Breast epithelium (tissue), 4 donors: ENCODE data around the gene RAPH1. TPM values are rescaled to one million over a fixed set of nuclear protein-coding genes. Genes with fewer than 3 reads are reported as not detected.

Source experiments
- DNase-seq, 2 donors: peaks; one replicate each; pipeline ENCODE4 v3.0.0-alpha.2; 2019; ENCODE audit warnings: low spot score in 2 of 2
- H3K27ac ChIP-seq, 2 donors: fragments of 200-600 bp; sonication (generic) in 1 of 2; one replicate each; pipeline ENCODE4 v1.5.1; 2016 to 2019; ENCODE audit warnings: mild to moderate bottlenecking in 1 of 2
- H3K27me3 ChIP-seq, 2 donors: fragments of 200-600 bp; sonication (generic) in 1 of 2; one replicate each; pipeline versions ENCODE4 v1.5.1 to v1.6.0; 2017 to 2019; ENCODE audit warnings: control low read depth in 1 of 2, mild to moderate bottlenecking in 1 of 2
- H3K36me3 ChIP-seq: fragments of 200-600 bp; one replicate; pipeline ENCODE4 v1.5.1; 2019
- H3K4me1 ChIP-seq, 2 donors: fragments of 200-600 bp; sonication (generic); one replicate each; pipeline ENCODE4 v1.5.1; 2016 to 2019; ENCODE audit warnings: control low read depth in 1 of 2
- H3K4me3 ChIP-seq, 3 donors: fragments of 200-600 bp; sonication (generic); 1 replicate in 2 of 3; 2 replicates in 1 of 3; pipeline ENCODE4 v1.5.1; 2016 to 2019; ENCODE audit warnings: mild to moderate bottlenecking in 3 of 3, moderate library complexity in 2 of 3
- H3K9me3 ChIP-seq, 2 donors: fragments of 200-600 bp; sonication (generic) in 1 of 2; one replicate each; pipeline ENCODE4 v1.5.1; 2016 to 2019; ENCODE audit warnings: control low read depth in 1 of 2
- POLR2A ChIP-seq: fragments of 450-650 bp; IDR thresholded peaks from one replicate; pipeline ENCODE4 v1.6.1; 2016; ENCODE audit warnings: antibody characterized with exemption, mild to moderate bottlenecking, moderate library complexity
- POLR2AphosphoS5 ChIP-seq, 3 donors: sonication (generic); formaldehyde crosslinking; IDR thresholded peaks; one replicate each; pipeline ENCODE4 v1.6.1; 2017; ENCODE audit warnings: antibody characterized with exemption in 3 of 3
- intact Hi-C: fragments of 100-400 bp; cut with DNase I; formaldehyde crosslinking; loops from one replicate; pipeline ENCODE4 v1.15.1; 2023; ENCODE audit warnings: low total_unique reads
- total RNA-seq, 3 donors: library from RNA; depleted of rRNA; stranded (reverse); fragments of >200 nt; gene quantifications; one replicate each; pipeline ENCODE4 v1.1.0, GENCODE V29; 2016
- TF ChIP-seq, protein P1 (sequence below), 3 donors: fragments of 450-650 bp; IDR thresholded peaks; one replicate each; pipeline ENCODE4 v1.5.1; 2016 to 2017; ENCODE audit warnings: antibody characterized with exemption in 3 of 3, mild to moderate bottlenecking in 3 of 3, moderate library complexity in 3 of 3

The RAPH1 gene
- total RNA-seq, 3 donors from 2014 or later = 33.0 to 66.9 (median 62.3) TPM

DNA sequence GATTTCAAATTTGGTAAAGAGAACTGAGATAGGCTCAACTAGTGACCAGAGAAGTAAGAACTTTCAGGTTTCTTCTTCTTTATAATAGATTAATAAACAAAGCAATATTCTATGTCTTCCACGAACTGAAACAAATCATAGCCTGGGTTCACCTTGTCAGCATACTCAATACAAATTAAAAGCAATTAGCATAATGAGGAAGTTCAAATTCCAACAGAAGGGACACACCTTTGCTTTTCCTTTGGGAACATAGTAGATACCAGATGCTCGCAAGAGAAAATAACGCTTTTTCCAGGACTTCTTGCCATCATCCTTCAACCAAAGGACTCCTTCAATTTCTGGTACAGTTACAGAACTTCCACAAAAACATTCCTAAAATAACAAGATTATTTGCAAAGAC lies 79.9 kb downstream of the RAPH1 start:
- DNase-seq = no peak
- no peaks in the 10 kb centered on the region for H3K9me3 ChIP-seq
- H3K36me3 ChIP-seq = peaks cover 4% of the 10 kb centered on the region
- no peaks in the 10 kb centered on the region for H3K4me1 ChIP-seq
- TF ChIP-seq POLR2AphosphoS5 (IDR thresholded peaks at IDR 0.05) = no peak
- TF ChIP-seq POLR2A = no peak
- TF ChIP-seq, protein P1, sequence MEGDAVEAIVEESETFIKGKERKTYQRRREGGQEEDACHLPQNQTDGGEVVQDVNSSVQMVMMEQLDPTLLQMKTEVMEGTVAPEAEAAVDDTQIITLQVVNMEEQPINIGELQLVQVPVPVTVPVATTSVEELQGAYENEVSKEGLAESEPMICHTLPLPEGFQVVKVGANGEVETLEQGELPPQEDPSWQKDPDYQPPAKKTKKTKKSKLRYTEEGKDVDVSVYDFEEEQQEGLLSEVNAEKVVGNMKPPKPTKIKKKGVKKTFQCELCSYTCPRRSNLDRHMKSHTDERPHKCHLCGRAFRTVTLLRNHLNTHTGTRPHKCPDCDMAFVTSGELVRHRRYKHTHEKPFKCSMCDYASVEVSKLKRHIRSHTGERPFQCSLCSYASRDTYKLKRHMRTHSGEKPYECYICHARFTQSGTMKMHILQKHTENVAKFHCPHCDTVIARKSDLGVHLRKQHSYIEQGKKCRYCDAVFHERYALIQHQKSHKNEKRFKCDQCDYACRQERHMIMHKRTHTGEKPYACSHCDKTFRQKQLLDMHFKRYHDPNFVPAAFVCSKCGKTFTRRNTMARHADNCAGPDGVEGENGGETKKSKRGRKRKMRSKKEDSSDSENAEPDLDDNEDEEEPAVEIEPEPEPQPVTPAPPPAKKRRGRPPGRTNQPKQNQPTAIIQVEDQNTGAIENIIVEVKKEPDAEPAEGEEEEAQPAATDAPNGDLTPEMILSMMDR (IDR thresholded peaks at IDR 0.05) = no peak
- no peaks in the 10 kb centered on the region for H3K27me3 ChIP-seq
- no peak overlapping the region for H3K27ac ChIP-seq
- intact Hi-C loops = loop anchor here (10.0 kb wide), 1 partner anchor 220 kb away; the partner anchor contains the start of gene CYP20A1
- no peak overlapping the region for H3K4me3 ChIP-seq

GRCh38 chr2:203453858-203454451 lies 81.1 kb downstream of the RAPH1 start:
- no peaks in the 10 kb centered on the region for H3K9me3 ChIP-seq
- H3K27me3 ChIP-seq = no peaks in the 10 kb centered on the region
- TF ChIP-seq, protein P1 (IDR thresholded peaks at IDR 0.05) = peak in 2 of 3 donors; percentile 58 to 65
- no peak for TF ChIP-seq POLR2AphosphoS5 (IDR thresholded peaks at IDR 0.05)

GRCh38 chr2:203451689-203452088 lies 83.4 kb downstream of the RAPH1 start:
- no peaks in the 10 kb centered on the region for H3K9me3 ChIP-seq
- H3K4me3 ChIP-seq = no peak overlapping the region
- peaks cover 4% of the 10 kb centered on the region for H3K36me3 ChIP-seq
- H3K27ac ChIP-seq = no peak overlapping the region
- no peak for DNase-seq
- intact Hi-C loops = loop anchor here (10.0 kb wide), 1 partner anchor 217 kb away; the partner anchor contains the start of gene CYP20A1
- H3K4me1 ChIP-seq = no peaks in the 10 kb centered on the region
- TF ChIP-seq POLR2AphosphoS5 (IDR thresholded peaks at IDR 0.05) (no peak), POLR2A (no peak)
- H3K27me3 ChIP-seq = no peaks in the 10 kb centered on the region

More at GRCh38 chr2:203453858-203454451, 81.1 kb downstream of the RAPH1 start:
- Histone ChIP-seq H3K36me3 (peaks cover 4% of the 10 kb centered on the region), H3K4me3 (no peak overlapping the region), H3K4me1 (no peaks in the 10 kb centered on the region), H3K27ac (no peak overlapping the region)
- intact Hi-C loops = loop anchor here (10.0 kb wide), 1 partner anchor 219 kb away; the partner anchor contains the start of gene CYP20A1
- no peak for DNase-seq

- intact Hi-C loops = loop anchor here (10.0 kb wide), 1 partner anchor 216 kb away; the partner anchor contains the start of gene CYP20A1
- H3K4me1 ChIP-seq = no peaks in the 10 kb centered on the region
- H3K27ac ChIP-seq = no peak overlapping the region
- H3K27me3 ChIP-seq = no peaks in the 10 kb centered on the region
- TF ChIP-seq POLR2A = no peak
- TF ChIP-seq, protein P1 (IDR thresholded peaks at IDR 0.05) = no peak
- no peak for TF ChIP-seq POLR2AphosphoS5 (IDR thresholded peaks at IDR 0.05)
- no peak overlapping the region for H3K4me3 ChIP-seq
- H3K9me3 ChIP-seq = no peaks in the 10 kb centered on the region
- peaks cover 1% of the 10 kb centered on the region for H3K36me3 ChIP-seq
- DNase-seq = no peak
Measured at GRCh38 chr2:203451011-203451410, 84.1 kb downstream of the RAPH1 start.

DNA sequence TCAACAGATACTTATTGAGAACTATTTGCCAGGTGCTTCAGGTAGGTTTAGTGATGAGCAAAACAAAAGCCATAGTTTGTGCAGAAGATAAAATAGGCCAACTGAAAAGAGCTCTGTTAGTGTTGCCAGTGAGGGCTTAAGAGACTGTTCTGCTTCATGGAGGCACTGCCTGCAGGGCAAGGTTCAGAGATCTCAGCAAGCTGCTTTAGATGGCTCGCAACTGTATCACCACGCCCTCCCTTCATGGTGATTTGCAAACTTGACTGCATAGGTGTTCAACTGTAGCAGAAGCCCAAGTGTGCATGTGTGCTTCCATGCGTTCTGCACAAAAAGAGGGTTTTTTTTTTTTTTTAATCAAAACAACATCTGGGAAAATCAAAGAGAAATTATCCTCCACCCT lies 84.5 kb downstream of the RAPH1 start:
- intact Hi-C loops = loop anchor here (10.0 kb wide), 1 partner anchor 216 kb away; the partner anchor contains the start of gene CYP20A1
- no peak for DNase-seq
- no peak overlapping the region for H3K27ac ChIP-seq
- H3K27me3 ChIP-seq = no peaks in the 10 kb centered on the region
- TF ChIP-seq, protein P1 (IDR thresholded peaks at IDR 0.05) = no peak
- TF ChIP-seq POLR2A = no peak
- no peak for TF ChIP-seq POLR2AphosphoS5 (IDR thresholded peaks at IDR 0.05)
- no peaks in the 10 kb centered on the region for H3K4me1 ChIP-seq
- H3K4me3 ChIP-seq = no peak overlapping the region
- H3K9me3 ChIP-seq = no peaks in the 10 kb centered on the region
- no peaks in the 10 kb centered on the region for H3K36me3 ChIP-seq
